ENCODE measurements around the gene DNAJB13. TPM values are rescaled to one million over a fixed set of nuclear protein-coding genes. Genes with fewer than 3 reads are reported as not detected.
"Not testable (repeated sequence)": the region's sequence is repeated elsewhere in the genome, so short reads cannot be mapped to it uniquely, and the experiment has no call there.

DNAJB13 gene
- total RNA-seq, 2 experiments from 2014 or later, result not detected

DNA sequence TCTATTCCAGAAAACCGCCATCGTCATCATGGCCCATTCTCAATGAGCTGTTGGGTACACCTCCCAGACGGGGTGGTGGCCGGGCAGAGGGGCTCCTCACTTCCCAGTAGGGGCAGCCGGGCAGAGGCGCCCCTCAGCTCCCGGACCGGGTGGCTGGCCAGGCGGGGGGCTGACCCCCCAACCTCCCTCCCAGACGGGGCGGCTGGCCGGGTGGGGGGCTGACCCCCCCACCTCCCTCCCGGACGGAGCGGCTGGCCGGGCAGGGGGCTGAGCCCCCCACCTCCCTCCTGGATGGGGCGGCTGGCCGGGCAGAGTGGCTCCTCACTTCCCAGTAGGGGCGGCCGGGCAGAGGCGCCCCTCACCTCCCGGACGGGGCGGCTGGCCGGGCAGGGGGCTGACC lies 14.8 kb upstream of the DNAJB13 start:
- H3K4me3 Mint-ChIP-seq; ATAC-seq; DNase-seq; H3K27ac Mint-ChIP-seq; H3K9me3 Mint-ChIP-seq (ENCODE audit: insufficient read depth); H3K4me1 Mint-ChIP-seq (ENCODE audit: low read depth); H3K27me3 Mint-ChIP-seq (ENCODE audit: low read depth); CTCF ChIA-PET; POLR2A ChIA-PET: not testable (repeated sequence)
- peaks cover 16% of the 10 kb centered on the region for H3K36me3 Mint-ChIP-seq (ENCODE audit: low read depth)

DNA sequence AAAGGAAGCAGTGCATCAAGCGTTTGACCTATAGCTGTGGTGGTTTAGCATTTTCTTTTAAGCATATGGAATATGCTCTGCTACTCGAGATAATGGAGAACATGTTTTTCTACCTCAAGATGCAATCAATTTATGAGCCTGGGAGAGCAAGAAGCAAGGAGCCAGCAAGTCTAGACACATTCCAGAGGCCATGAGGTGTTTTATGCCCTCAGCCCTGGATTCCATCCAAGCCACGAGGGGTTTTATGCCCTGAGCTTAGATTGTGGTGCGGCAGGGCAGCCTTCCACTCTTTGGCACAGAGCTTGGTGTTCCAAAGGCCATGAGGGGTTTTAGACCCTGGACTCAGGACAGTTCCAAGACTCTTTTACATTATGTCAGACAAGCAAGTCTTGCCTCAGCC lies 11.7 kb upstream of the DNAJB13 start:
- ChIA-PET CTCF (interaction anchor here (1.1 kb wide), 1 partner anchor 33 kb away, joined by 3 read pairs; no protein-coding TSS in a partner anchor), POLR2A (interaction anchor here (0.9 kb wide), 1 partner anchor 17 kb away, joined by 3 read pairs; no protein-coding TSS in a partner anchor)
- H3K27ac Mint-ChIP-seq, result no peak overlapping the region
- H3K9me3 Mint-ChIP-seq (ENCODE audit: insufficient read depth), result peaks cover 7% of the 10 kb centered on the region
- H3K27me3 Mint-ChIP-seq (ENCODE audit: low read depth), result no peaks in the 10 kb centered on the region
- DNase-seq, result no peak
- H3K4me3 Mint-ChIP-seq, result no peak overlapping the region
- ATAC-seq, result no peak
- peaks cover 6% of the 10 kb centered on the region for H3K4me1 Mint-ChIP-seq (ENCODE audit: low read depth)
- peaks cover 15% of the 10 kb centered on the region for H3K36me3 Mint-ChIP-seq (ENCODE audit: low read depth)

DNA sequence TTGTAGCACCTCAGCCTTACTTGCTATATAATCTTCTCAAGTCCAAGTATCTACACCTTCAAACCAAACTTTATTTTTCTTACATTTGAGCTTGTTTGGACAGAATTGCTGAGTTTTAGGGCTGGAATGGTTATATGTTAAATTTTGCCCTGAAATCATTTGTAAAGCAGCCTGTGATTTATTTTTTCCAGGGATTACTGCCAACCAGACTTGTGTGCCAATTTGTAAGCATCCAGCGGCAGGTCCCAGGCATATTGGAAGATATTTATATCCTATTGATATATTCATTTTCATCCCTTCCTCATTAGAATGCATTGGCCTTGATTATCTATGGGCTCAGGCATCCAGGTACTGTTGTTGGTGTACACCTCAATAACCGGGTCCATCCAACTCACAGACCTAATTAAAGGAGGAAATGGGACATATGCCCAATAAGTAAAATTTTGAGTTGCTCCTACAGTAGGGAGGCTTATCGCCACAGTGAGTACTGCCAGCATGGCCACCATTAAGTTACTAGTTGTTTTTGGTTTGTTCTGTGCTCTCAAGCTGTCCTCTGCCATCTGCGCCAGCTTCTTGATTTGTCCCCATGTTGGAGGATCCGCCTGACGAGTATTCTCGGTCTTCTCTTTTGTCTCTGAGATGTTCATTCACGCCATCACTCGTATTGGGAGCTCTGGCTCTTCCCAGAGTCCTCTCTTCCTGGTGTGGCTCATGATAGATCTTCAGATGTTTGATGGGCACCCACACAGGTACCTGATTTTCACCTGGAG lies 9.8 kb upstream of the DNAJB13 start:
- ChIA-PET CTCF (interaction anchor here (0.9 to 1.2 kb wide), 2 partner anchors 23 to 315 kb away, joined by 3 read pairs; no protein-coding TSS in a partner anchor), POLR2A (interaction anchor here (1.0 kb wide), 1 partner anchor 133 kb away, joined by 3 read pairs; no protein-coding TSS in a partner anchor)
- Mint-ChIP-seq H3K9me3 (ENCODE audit: insufficient read depth) (peaks cover 7% of the 10 kb centered on the region), H3K27me3 (ENCODE audit: low read depth) (peaks cover 2% of the 10 kb centered on the region), H3K4me1 (ENCODE audit: low read depth) (peaks cover 6% of the 10 kb centered on the region), H3K4me3 (no peak overlapping the region), H3K27ac (no peak overlapping the region), H3K36me3 (ENCODE audit: low read depth) (peaks cover 10% of the 10 kb centered on the region)
- ATAC-seq, result no peak
- no peak for DNase-seq

DNA sequence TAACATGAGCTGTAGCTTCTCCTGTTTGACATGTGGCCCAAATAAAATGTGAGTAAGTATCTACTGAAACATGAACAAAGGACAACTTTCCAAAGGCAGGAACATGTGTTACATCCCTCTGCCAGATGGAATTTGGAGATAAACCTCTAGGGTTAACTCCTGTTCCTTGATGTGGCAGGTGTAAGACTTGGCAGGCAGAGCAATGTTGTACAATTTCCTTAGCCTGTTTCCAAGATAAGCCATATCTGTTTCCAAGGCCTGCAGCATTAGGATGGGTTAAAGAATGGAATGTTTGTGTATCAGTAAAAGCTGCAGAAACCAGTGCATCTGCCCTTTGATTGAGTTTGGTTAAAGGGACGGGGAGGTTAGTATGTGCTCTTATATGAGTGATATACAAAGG lies 8.8 kb upstream of the DNAJB13 start:
- ATAC-seq (no peak), DNase-seq (no peak)
- peaks cover 2% of the 10 kb centered on the region for H3K27me3 Mint-ChIP-seq (ENCODE audit: low read depth)
- H3K36me3 Mint-ChIP-seq (ENCODE audit: low read depth), result peaks cover 7% of the 10 kb centered on the region
- no peak overlapping the region for H3K27ac Mint-ChIP-seq
- ChIA-PET POLR2A (no interaction called here), CTCF (interaction anchor here (0.9 to 1.2 kb wide), 3 partner anchors 22 to 316 kb away, joined by 3 read pairs; no protein-coding TSS in a partner anchor)
- H3K4me1 Mint-ChIP-seq (ENCODE audit: low read depth), result peaks cover 6% of the 10 kb centered on the region
- peaks cover 7% of the 10 kb centered on the region for H3K9me3 Mint-ChIP-seq (ENCODE audit: insufficient read depth)
- H3K4me3 Mint-ChIP-seq, result no peak overlapping the region

DNA sequence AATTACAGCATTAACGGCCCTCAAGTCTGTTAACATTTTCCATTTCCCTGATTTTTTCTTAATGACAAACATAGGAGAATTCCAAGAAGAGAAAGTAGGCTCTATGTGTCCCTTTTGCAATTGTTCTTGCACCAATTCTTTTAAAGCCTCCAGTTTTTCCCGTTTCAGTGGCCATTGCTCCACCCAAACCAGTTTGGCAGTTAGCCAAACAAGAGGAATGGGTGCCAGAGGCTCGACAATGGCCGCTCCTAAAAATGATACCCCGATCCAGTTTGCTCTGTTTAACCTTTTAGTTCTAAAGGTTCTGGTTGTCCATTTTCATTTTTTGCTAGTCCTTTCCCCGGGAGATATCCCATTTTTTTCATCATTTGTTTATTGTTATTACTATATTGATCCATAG lies 6.7 kb upstream of the DNAJB13 start:
- DNase-seq (no peak), ATAC-seq (no peak)
- Mint-ChIP-seq H3K4me3 (no peak overlapping the region), H3K4me1 (ENCODE audit: low read depth) (no peaks in the 10 kb centered on the region), H3K27me3 (ENCODE audit: low read depth) (peaks cover 2% of the 10 kb centered on the region), H3K27ac (no peak overlapping the region), H3K36me3 (ENCODE audit: low read depth) (peaks cover 3% of the 10 kb centered on the region), H3K9me3 (ENCODE audit: insufficient read depth) (peaks cover 7% of the 10 kb centered on the region)
- CTCF ChIA-PET, result no interaction called here
- POLR2A ChIA-PET, result no interaction called here

DNA sequence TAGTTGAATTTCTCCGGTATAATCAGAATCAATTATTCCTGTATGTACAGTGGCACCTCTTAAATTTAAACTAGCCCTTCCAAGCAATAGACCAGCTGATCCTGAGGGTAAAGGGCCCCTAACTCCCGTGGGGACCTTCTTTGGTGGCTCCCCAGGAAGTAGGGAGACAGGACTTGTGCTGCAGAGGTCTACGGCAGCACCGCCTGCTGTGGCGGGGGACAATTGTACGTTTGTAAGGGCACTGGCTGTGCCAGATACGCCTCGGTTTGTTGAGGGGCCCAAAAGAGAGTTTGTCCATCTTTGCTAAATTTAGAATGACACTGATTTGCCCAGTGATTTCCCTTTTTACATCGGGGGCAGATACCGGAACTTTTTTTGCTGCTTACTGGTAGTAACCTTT lies 5.9 kb upstream of the DNAJB13 start:
- no peak overlapping the region for H3K27ac Mint-ChIP-seq
- CTCF ChIA-PET, result no interaction called here
- no peaks in the 10 kb centered on the region for H3K4me1 Mint-ChIP-seq (ENCODE audit: low read depth)
- H3K27me3 Mint-ChIP-seq (ENCODE audit: low read depth), result peaks cover 2% of the 10 kb centered on the region
- no peak overlapping the region for H3K4me3 Mint-ChIP-seq
- DNase-seq (no peak), ATAC-seq (no peak)
- peaks cover 7% of the 10 kb centered on the region for H3K9me3 Mint-ChIP-seq (ENCODE audit: insufficient read depth)
- POLR2A ChIA-PET, result no interaction called here
- H3K36me3 Mint-ChIP-seq (ENCODE audit: low read depth), result peaks cover 3% of the 10 kb centered on the region

DNA sequence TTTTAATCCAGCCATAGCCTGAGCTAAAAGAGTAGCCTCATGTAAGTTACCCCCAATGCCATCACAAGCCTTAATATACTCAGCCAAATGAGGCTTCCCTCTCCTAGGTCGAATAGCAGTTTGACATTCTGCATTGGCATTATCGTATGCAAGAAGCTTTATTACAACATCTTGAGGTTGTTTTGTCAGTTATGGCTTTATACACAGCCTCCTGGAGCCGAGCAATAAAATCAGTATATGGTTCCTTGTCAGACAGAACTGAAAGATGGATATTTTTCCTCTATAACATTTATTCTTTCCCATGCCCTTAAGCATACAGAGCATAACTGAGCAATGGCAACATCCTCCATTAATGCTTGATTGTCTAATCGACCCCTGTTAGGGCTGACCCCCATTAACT lies 5.4 kb upstream of the DNAJB13 start:
- no peaks in the 10 kb centered on the region for H3K4me1 Mint-ChIP-seq (ENCODE audit: low read depth)
- H3K9me3 Mint-ChIP-seq (ENCODE audit: insufficient read depth), result peaks cover 7% of the 10 kb centered on the region
- peaks cover 3% of the 10 kb centered on the region for H3K36me3 Mint-ChIP-seq (ENCODE audit: low read depth)
- DNase-seq (no peak), ATAC-seq (no peak)
- POLR2A ChIA-PET, result no interaction called here
- H3K4me3 Mint-ChIP-seq, result no peak overlapping the region
- no peak overlapping the region for H3K27ac Mint-ChIP-seq
- peaks cover 2% of the 10 kb centered on the region for H3K27me3 Mint-ChIP-seq (ENCODE audit: low read depth)
- CTCF ChIA-PET, result interaction anchor here (1.3 kb wide), 1 partner anchor 19 kb away, joined by 4 read pairs; no protein-coding TSS in a partner anchor

DNA sequence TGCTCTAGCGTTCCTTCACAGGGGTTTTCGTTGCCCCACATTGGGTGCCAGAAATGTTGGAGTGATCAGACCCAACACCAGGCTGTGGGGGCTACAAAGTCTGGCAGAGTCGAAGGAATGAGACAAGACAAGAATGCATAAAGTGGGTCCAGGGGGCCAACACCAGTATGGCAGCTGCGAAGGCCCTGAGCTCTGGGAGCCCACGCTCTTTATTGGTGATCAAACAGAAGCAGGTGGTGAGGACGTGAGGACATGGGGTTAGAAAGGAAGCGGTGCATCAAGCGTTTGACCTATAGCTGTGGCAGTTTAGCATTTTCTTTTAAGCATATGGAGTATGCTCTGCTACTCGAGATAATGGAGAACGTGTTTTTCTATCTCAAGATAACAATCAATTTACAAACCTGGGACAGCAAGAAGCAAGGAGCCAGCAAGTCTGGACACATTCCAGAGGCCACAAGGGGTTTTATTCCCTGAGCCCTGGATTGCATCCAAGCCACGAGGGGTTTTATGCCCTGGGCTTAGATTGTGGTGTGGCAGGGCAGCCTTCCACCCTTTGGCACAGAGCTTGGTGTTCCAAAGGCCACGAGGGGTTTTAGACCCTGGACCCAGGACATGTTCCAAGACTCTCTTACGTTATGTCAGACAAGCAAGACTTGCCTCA lies 3.9 kb upstream of the DNAJB13 start:
- Mint-ChIP-seq H3K4me3 (no peak overlapping the region), H3K9me3 (ENCODE audit: insufficient read depth) (no peaks in the 10 kb centered on the region), H3K27ac (no peak overlapping the region), H3K36me3 (ENCODE audit: low read depth) (no peaks in the 10 kb centered on the region), H3K27me3 (ENCODE audit: low read depth) (peaks cover 2% of the 10 kb centered on the region), H3K4me1 (ENCODE audit: low read depth) (no peaks in the 10 kb centered on the region)
- no peak for ATAC-seq
- DNase-seq, result no peak
- ChIA-PET CTCF (no interaction called here), POLR2A (no interaction called here)

DNA sequence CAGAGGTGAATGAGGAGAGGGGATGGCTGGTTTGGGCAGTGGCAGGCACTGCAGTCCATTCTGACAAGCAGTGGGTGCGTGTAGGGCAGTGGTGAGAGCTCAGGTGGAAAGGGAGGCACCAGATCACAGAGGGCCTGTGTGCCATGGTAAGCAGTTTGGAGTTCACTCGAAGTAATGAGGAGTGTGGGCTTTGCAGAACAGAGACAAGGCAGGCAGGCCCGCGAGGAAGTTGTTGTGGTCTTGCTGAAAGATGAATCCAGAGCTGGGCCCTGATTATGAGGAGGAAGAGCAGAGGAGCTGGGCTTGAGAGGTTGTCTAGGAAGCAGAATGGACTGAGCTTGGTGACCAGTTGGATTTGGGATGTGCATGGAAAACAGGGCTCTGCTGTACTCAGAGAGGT lies 1.6 kb upstream of the DNAJB13 start:
- Mint-ChIP-seq H3K4me3 (no peak overlapping the region), H3K27me3 (ENCODE audit: low read depth) (peaks cover 2% of the 10 kb centered on the region), H3K36me3 (ENCODE audit: low read depth) (no peaks in the 10 kb centered on the region), H3K4me1 (ENCODE audit: low read depth) (no peaks in the 10 kb centered on the region), H3K27ac (no peak overlapping the region), H3K9me3 (ENCODE audit: insufficient read depth) (no peaks in the 10 kb centered on the region)
- ChIA-PET CTCF (no interaction called here), POLR2A (no interaction called here)
- no peak for ATAC-seq
- no peak for DNase-seq

DNA sequence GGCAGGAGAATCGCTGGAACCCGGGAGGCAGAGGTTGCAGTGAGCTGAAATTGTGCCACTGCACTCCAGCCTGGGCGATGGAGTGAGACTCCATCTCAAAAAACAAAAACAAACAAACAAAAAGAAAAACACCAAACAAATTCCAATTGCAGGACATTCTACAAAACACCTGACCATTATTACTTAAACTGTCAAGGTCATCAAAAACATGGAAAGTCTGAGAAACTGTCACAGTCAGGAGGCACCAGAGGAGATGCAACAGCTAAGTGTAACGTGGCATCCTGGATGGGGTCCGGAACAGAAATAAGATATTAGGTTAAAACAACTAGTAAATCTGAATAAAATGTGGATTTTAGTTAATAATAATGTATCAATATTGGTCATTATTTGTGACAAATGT lies 914 bp upstream of the DNAJB13 start:
- H3K4me1 Mint-ChIP-seq (ENCODE audit: low read depth), result no peaks in the 10 kb centered on the region
- no peak overlapping the region for H3K4me3 Mint-ChIP-seq
- H3K36me3 Mint-ChIP-seq (ENCODE audit: low read depth), result no peaks in the 10 kb centered on the region
- DNase-seq (no peak), ATAC-seq (no peak)
- POLR2A ChIA-PET, result no interaction called here
- H3K27ac Mint-ChIP-seq, result no peak overlapping the region
- CTCF ChIA-PET, result no interaction called here
- peaks cover 2% of the 10 kb centered on the region for H3K27me3 Mint-ChIP-seq (ENCODE audit: low read depth)
- no peaks in the 10 kb centered on the region for H3K9me3 Mint-ChIP-seq (ENCODE audit: insufficient read depth)

DNA sequence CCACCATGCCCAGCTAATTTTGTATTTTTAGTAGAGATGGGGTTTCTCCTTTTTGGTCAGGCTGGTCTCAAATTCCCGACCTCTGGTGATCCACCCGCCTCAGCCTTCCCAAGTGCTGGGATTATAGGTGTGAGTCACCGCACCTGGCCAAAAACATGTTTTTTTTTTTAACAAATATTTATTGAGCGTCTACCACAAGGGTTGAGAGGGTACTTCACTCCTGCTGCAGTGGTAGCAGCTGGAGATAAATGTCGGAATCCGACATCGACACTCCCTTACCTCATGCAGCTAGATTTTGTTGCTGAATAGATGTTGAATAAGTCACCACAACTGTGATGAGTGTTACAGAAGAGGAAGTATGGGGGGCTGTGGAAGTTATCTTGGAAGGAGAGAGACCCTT lies 971 bp downstream of the DNAJB13 start:
- H3K36me3 Mint-ChIP-seq (ENCODE audit: low read depth), result no peaks in the 10 kb centered on the region
- DNase-seq (no peak), ATAC-seq (no peak)
- no peaks in the 10 kb centered on the region for H3K9me3 Mint-ChIP-seq (ENCODE audit: insufficient read depth)
- H3K4me3 Mint-ChIP-seq, result no peak overlapping the region
- H3K27me3 Mint-ChIP-seq (ENCODE audit: low read depth), result no peaks in the 10 kb centered on the region
- CTCF ChIA-PET, result interaction anchor here (1.5 kb wide), 1 partner anchor 9 kb away, joined by 3 read pairs; no protein-coding TSS in a partner anchor
- no peak overlapping the region for H3K27ac Mint-ChIP-seq
- POLR2A ChIA-PET, result no interaction called here
- H3K4me1 Mint-ChIP-seq (ENCODE audit: low read depth), result no peaks in the 10 kb centered on the region

DNA sequence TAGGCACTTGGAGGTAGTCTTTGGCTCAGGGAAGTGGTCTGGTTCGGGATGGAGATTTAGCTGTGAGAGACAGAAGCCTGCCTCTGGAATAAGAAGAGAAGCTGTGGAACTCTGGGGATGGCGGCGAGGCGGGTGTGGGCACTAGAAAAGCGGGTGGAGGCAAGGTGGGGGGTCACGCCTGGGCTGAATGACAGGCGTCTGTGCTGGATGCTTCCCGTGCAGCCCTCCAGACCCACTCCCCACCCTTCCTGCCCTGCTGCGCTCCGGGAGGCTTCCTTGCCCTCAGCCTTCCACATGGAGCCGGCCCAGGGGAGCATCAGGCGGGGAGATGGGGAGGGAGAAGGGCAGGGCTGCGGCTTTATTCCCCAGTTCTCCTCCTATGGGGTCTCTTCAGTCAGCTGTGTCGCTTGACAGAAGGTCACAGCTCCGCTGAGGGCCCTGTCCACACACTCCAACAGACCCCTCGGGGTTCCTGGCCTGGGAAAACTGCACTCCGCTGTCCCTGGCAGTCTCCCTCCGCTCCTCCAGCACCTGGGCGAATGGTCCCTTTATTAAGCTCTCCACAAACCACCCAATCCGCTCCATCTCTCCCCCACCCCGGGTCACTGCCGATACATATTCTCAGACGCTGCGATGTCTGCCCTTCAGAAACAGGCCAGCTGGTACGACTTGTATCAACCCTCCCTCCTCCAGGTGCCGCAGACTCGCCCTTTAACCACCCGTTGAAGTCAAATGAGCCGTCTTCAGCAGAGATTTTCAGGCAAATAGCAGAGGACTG lies 6.2 kb downstream of the DNAJB13 start:
- H3K4me3 Mint-ChIP-seq, result no peak overlapping the region
- DNase-seq, result no peak
- H3K9me3 Mint-ChIP-seq (ENCODE audit: insufficient read depth), result no peaks in the 10 kb centered on the region
- ChIA-PET CTCF (no interaction called here), POLR2A (no interaction called here)
- ATAC-seq, result no peak
- H3K27me3 Mint-ChIP-seq (ENCODE audit: low read depth), result no peaks in the 10 kb centered on the region
- H3K4me1 Mint-ChIP-seq (ENCODE audit: low read depth), result no peaks in the 10 kb centered on the region
- no peak overlapping the region for H3K27ac Mint-ChIP-seq
- no peaks in the 10 kb centered on the region for H3K36me3 Mint-ChIP-seq (ENCODE audit: low read depth)

Measured in activated CD8-positive, alpha-beta T cell treated with anti-CD3 and anti-CD28 coated beads, Interleukin-2, amount 10 ng/mL, durations not matched to agents 7 days and 5 days (primary cell).